Measurements from ENCODE around the gene RMC1.

DNA sequence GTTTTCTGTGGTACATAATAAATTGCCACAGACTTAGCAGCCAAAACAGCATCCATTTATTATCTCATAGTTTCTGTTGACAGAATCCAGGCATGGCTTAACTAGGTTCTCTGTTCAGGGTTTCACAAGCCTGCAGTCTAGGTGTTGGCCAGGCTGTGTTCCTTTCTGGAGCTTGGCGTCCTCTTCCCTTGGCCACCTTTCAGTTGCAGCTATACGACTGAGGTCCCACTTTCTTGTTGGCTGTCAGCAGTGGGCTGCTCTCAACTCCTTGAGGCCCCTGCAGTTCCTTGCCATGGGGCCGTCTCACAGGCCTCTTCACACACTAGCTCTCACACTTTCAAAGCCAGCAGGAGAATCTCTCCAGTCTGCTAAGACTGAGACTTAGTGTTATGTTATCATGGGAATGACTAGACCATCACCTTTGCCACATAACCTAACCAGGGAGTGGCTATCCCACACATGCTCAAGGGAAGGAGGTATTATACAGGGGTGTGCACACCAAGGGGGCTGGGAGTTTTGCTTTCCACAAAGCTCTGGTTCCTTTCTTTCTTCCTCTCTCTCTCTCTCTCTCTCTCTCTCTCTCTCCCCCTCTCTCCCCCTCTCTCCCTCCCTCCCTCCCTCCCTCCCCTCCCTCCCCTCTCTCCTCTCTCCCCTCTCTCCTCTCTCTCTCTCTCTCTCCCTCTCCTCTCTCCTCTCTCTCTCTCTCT is 34.4 kb upstream of the RMC1 start:
- TF ChIP-seq, protein P1, sequence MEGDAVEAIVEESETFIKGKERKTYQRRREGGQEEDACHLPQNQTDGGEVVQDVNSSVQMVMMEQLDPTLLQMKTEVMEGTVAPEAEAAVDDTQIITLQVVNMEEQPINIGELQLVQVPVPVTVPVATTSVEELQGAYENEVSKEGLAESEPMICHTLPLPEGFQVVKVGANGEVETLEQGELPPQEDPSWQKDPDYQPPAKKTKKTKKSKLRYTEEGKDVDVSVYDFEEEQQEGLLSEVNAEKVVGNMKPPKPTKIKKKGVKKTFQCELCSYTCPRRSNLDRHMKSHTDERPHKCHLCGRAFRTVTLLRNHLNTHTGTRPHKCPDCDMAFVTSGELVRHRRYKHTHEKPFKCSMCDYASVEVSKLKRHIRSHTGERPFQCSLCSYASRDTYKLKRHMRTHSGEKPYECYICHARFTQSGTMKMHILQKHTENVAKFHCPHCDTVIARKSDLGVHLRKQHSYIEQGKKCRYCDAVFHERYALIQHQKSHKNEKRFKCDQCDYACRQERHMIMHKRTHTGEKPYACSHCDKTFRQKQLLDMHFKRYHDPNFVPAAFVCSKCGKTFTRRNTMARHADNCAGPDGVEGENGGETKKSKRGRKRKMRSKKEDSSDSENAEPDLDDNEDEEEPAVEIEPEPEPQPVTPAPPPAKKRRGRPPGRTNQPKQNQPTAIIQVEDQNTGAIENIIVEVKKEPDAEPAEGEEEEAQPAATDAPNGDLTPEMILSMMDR (IDR thresholded peaks at IDR 0.05) = no peak
- no peak for TF ChIP-seq POLR2A (IDR thresholded peaks at IDR 0.05)

Data from testis (tissue), 2 donors.